ENCODE measurements around the gene DRGX.

DRGX gene

GRCh38 chr10:49353895-49354566, 41.9 kb downstream of the DRGX start:
- TF ChIP-seq MAX (IDR thresholded peaks at IDR 0.05; ENCODE audit: low read depth, low read length) (no peak), MYC (IDR thresholded peaks at IDR 0.05; ENCODE audit: low read depth, low read length) (no peak), CTCF (IDR thresholded peaks at IDR 0.05; ENCODE audit: low read depth, low read length) (no peak), POLR2A (IDR thresholded peaks at IDR 0.05; ENCODE audit: extremely low read depth, insufficient read length) (no peak)
- no peak overlapping the region for H3K4me3 ChIP-seq (ENCODE audit: low read depth, low read length)
- no peak for DNase-seq (ENCODE audit: low read depth)

- no peak for TF ChIP-seq POLR2A (IDR thresholded peaks at IDR 0.05; ENCODE audit: extremely low read depth, insufficient read length)
- TF ChIP-seq MYC (IDR thresholded peaks at IDR 0.05; ENCODE audit: low read depth, low read length) = no peak
- TF ChIP-seq MAX (IDR thresholded peaks at IDR 0.05; ENCODE audit: low read depth, low read length) = no peak
- TF ChIP-seq CTCF (IDR thresholded peaks at IDR 0.05; ENCODE audit: low read depth, low read length) = no peak
- no peak for DNase-seq (ENCODE audit: low read depth)
- H3K4me3 ChIP-seq (ENCODE audit: low read depth, low read length) = no peak overlapping the region
These were observed 42.6 kb downstream of the DRGX start for GRCh38 chr10:49353026-49353894.

- TF ChIP-seq MAX (IDR thresholded peaks at IDR 0.05; ENCODE audit: low read depth, low read length) (no peak), MYC (IDR thresholded peaks at IDR 0.05; ENCODE audit: low read depth, low read length) (no peak), POLR2A (IDR thresholded peaks at IDR 0.05; ENCODE audit: extremely low read depth, insufficient read length) (no peak), CTCF (IDR thresholded peaks at IDR 0.05; ENCODE audit: low read depth, low read length) (no peak)
- H3K4me3 ChIP-seq (ENCODE audit: low read depth, low read length) = no peak overlapping the region
- no peak for DNase-seq (ENCODE audit: low read depth)
These were observed 43.6 kb downstream of the DRGX start for GRCh38 chr10:49352323-49352722.

- TF ChIP-seq MAX (IDR thresholded peaks at IDR 0.05; ENCODE audit: low read depth, low read length) = no peak
- TF ChIP-seq POLR2A (IDR thresholded peaks at IDR 0.05; ENCODE audit: extremely low read depth, insufficient read length) = no peak
- TF ChIP-seq MYC (IDR thresholded peaks at IDR 0.05; ENCODE audit: low read depth, low read length) = no peak
- TF ChIP-seq CTCF (IDR thresholded peaks at IDR 0.05; ENCODE audit: low read depth, low read length) = no peak
- no peak for DNase-seq (ENCODE audit: low read depth)
- no peak overlapping the region for H3K4me3 ChIP-seq (ENCODE audit: low read depth, low read length)
These were observed 44.2 kb downstream of the DRGX start for GRCh38 chr10:49351669-49352068.

GRCh38 chr10:49350846-49351532, 44.9 kb downstream of the DRGX start:
- H3K4me3 ChIP-seq (ENCODE audit: low read depth, low read length) = no peak overlapping the region
- peak; percentile 15 for DNase-seq (ENCODE audit: low read depth)
- TF ChIP-seq POLR2A (IDR thresholded peaks at IDR 0.05; ENCODE audit: extremely low read depth, insufficient read length) = no peak
- no peak for TF ChIP-seq CTCF (IDR thresholded peaks at IDR 0.05; ENCODE audit: low read depth, low read length)
- no peak for TF ChIP-seq MAX (IDR thresholded peaks at IDR 0.05; ENCODE audit: low read depth, low read length)
- no peak for TF ChIP-seq MYC (IDR thresholded peaks at IDR 0.05; ENCODE audit: low read depth, low read length)

All from NB4 (cell line).